HepG2 (cell line): Measurements from ENCODE around the gene BRSK2. TPM values are rescaled to one million over a fixed set of nuclear protein-coding genes. Genes with fewer than 3 reads are reported as not detected.

Experiments
- ATRX ChIP-seq: sonication (generic); formaldehyde crosslinking; IDR thresholded peaks from 2 replicates; pipeline ENCODE4 v1.4.0; 2020; ENCODE audit warnings: missing genetic modification reagents, borderline replicate concordance
- DMTF1 ChIP-seq: sonication (generic); formaldehyde crosslinking; IDR thresholded peaks from 2 replicates; pipeline ENCODE4 v1.4.0; 2020; ENCODE audit warnings: mild to moderate bottlenecking, missing genetic modification reagents
- DZIP1 ChIP-seq: sonication (generic); formaldehyde crosslinking; IDR thresholded peaks from 2 replicates; pipeline ENCODE4 v1.5.0; 2020; ENCODE audit warnings: mild to moderate bottlenecking, missing genetic modification reagents
- HOXA3 ChIP-seq: sonication (generic); formaldehyde crosslinking; IDR thresholded peaks from 2 replicates; pipeline ENCODE4 v1.5.0; 2020; ENCODE audit warnings: missing genetic modification reagents
- HOXA5 ChIP-seq: sonication (generic); formaldehyde crosslinking; IDR thresholded peaks from 2 replicates; pipeline ENCODE4 v1.4.0; 2020; ENCODE audit warnings: missing genetic modification reagents
- MYPOP ChIP-seq: sonication (generic); formaldehyde crosslinking; IDR thresholded peaks from 2 replicates; pipeline ENCODE4 v1.8.1; 2023; ENCODE audit warnings: mild to moderate bottlenecking, moderate library complexity, missing genetic modification reagents
- SIX4 ChIP-seq: sonication (generic); formaldehyde crosslinking; IDR thresholded peaks from 2 replicates; pipeline ENCODE4 v1.4.0; 2020; ENCODE audit warnings: missing genetic modification reagents
- SYNCRIP ChIP-seq: fragments of 200-400 bp; formaldehyde crosslinking; IDR thresholded peaks from 2 replicates; pipeline ENCODE4 v1.6.1; 2018; ENCODE audit warnings: mild to moderate bottlenecking, low read depth, low read length; ENCODE audit not compliant: insufficient read depth
- YEATS2 ChIP-seq: sonication (generic); formaldehyde crosslinking; IDR thresholded peaks from 2 replicates; pipeline ENCODE4 v1.4.0; 2020; ENCODE audit warnings: missing genetic modification reagents, borderline replicate concordance
- ZNF816 ChIP-seq: sonication (generic); formaldehyde crosslinking; IDR thresholded peaks from 2 replicates; pipeline ENCODE4 v1.8.0; 2022; ENCODE audit warnings: missing genetic modification reagents, mild to moderate bottlenecking, borderline replicate concordance
- polyA plus RNA-seq, 8 experiments: library from polyadenylated mRNA; depleted of rRNA in 3 of 8; stranded (reverse) in 7 of 8; unstranded in 1 of 8; fragments of >200 nt; fragmentation: Illumina TruSeq in 4 of 8; extraction: Trizol in 4 of 8; gene quantifications; 2 replicates each; pipeline versions ENCODE4 v1.2.1 to v1.2.3, GENCODE V29; 2011 to 2016; ENCODE audit warnings: low read depth in 4 of 8, missing spikeins in 1 of 8, mixed read lengths in 1 of 8; ENCODE audit not compliant: insufficient read depth in 1 of 8
- total RNA-seq, 5 experiments: library from RNA; depleted of rRNA; stranded (reverse); fragments of >200 nt; fragmentation: Illumina TruSeq; extraction: Trizol; gene quantifications; 2 replicates each; pipeline ENCODE4 v1.2.3, GENCODE V29; 2016; ENCODE audit warnings: low read depth in 1 of 5
- TF ChIP-seq, protein P1 (sequence below): sonication (generic); formaldehyde crosslinking; IDR thresholded peaks from 2 replicates; pipeline ENCODE4 v1.5.0; 2020; ENCODE audit warnings: missing genetic modification reagents
- TF ChIP-seq, protein P2 (sequence below): sonication (generic); formaldehyde crosslinking; IDR thresholded peaks from 2 replicates; pipeline ENCODE4 v1.4.0; 2020; ENCODE audit warnings: missing genetic modification reagents, borderline replicate concordance
- TF ChIP-seq, protein P3 (sequence below): IDR thresholded peaks from 2 replicates; pipeline ENCODE4 v1.6.1; 2016; ENCODE audit warnings: mild to moderate bottlenecking

BRSK2 gene
- total and polyA plus RNA-seq, 2 of the 13 experiments (the other 11 are each of a cell fraction or from before 2014, with no cell fraction given) = 0.74 to 1.1 TPM

DNA sequence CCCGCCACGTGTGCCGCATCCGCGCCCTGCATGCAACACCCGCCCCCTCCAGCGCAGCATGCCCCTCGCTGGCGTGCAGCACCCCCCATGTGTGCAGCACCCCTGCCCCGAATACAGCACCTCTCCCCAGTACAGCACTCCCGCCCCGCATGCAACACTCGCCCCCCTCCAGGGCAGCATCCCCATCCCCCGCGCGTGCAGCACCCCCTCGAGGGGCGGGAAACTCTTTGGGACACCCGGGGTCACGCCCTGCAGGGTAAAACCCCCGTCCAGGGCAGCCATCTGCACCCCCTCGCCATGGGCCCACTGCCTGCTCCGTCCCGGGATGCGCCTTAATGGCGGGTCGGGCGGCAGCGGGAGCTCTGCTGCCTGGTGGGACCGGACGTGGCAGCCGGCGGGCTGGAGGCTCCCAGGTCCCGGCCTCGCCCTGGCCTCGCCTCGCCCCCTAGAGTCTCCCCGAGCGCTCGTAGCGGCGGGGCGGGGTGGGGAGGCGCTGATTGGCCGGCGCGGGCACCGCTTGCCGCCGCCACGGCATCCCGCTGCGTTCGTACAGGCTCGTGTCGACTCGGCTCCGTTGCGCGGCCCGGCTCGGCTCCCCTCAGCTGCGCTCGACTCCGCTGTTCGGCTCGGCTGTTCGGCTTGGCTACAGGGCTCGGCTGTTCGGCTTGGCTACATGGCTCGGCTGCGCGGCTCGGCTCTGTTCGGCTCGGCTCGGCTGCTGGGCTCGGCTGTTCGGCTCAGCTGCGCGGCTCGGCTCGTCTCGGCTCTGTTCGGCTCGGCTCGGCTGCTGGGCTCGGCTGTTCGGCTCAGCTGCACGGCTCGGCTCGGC, 417 bp upstream of the BRSK2 start (continued):
- TF ChIP-seq DMTF1 (CRISPR knock-in tag) (no peak), SYNCRIP (no peak), SIX4 (CRISPR knock-in tag) (0 out of 2 replicates have a peak, but pooled peaks have one; percentile 14), HOXA5 (CRISPR knock-in tag) (0 out of 2 replicates have a peak, but pooled peaks have one; percentile 36), YEATS2 (CRISPR knock-in tag) (peak; percentile 52; the same call in 1 of the 2 replicates), ZNF816 (CRISPR knock-in tag) (no peak), HOXA3 (CRISPR knock-in tag) (peak; percentile 54), ATRX (CRISPR knock-in tag) (no peak), DZIP1 (CRISPR knock-in tag) (no peak), MYPOP (CRISPR knock-in tag) (peak; percentile 73)
- TF ChIP-seq, protein P1, sequence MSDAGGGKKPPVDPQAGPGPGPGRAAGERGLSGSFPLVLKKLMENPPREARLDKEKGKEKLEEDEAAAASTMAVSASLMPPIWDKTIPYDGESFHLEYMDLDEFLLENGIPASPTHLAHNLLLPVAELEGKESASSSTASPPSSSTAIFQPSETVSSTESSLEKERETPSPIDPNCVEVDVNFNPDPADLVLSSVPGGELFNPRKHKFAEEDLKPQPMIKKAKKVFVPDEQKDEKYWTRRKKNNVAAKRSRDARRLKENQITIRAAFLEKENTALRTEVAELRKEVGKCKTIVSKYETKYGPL (CRISPR knock-in tag) = no peak
- TF ChIP-seq, protein P2, sequence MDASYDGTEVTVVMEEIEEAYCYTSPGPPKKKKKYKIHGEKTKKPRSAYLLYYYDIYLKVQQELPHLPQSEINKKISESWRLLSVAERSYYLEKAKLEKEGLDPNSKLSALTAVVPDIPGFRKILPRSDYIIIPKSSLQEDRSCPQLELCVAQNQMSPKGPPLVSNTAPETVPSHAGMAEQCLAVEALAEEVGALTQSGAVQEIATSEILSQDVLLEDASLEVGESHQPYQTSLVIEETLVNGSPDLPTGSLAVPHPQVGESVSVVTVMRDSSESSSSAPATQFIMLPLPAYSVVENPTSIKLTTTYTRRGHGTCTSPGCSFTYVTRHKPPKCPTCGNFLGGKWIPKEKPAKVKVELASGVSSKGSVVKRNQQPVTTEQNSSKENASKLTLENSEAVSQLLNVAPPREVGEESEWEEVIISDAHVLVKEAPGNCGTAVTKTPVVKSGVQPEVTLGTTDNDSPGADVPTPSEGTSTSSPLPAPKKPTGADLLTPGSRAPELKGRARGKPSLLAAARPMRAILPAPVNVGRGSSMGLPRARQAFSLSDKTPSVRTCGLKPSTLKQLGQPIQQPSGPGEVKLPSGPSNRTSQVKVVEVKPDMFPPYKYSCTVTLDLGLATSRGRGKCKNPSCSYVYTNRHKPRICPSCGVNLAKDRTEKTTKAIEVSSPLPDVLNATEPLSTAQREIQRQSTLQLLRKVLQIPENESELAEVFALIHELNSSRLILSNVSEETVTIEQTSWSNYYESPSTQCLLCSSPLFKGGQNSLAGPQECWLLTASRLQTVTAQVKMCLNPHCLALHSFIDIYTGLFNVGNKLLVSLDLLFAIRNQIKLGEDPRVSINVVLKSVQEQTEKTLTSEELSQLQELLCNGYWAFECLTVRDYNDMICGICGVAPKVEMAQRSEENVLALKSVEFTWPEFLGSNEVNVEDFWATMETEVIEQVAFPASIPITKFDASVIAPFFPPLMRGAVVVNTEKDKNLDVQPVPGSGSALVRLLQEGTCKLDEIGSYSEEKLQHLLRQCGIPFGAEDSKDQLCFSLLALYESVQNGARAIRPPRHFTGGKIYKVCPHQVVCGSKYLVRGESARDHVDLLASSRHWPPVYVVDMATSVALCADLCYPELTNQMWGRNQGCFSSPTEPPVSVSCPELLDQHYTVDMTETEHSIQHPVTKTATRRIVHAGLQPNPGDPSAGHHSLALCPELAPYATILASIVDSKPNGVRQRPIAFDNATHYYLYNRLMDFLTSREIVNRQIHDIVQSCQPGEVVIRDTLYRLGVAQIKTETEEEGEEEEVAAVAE = no peak
- TF ChIP-seq, protein P3, sequence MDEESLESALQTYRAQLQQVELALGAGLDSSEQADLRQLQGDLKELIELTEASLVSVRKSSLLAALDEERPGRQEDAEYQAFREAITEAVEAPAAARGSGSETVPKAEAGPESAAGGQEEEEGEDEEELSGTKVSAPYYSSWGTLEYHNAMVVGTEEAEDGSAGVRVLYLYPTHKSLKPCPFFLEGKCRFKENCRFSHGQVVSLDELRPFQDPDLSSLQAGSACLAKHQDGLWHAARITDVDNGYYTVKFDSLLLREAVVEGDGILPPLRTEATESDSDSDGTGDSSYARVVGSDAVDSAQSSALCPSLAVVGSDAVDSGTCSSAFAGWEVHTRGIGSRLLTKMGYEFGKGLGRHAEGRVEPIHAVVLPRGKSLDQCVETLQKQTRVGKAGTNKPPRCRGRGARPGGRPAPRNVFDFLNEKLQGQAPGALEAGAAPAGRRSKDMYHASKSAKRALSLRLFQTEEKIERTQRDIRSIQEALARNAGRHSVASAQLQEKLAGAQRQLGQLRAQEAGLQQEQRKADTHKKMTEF (CRISPR knock-in tag) = 0 out of 2 replicates have a peak, but pooled peaks have one; percentile 15
